HepG2 (cell line): ENCODE measurements around the gene ACOT8. TPM values are rescaled to one million over a fixed set of nuclear protein-coding genes. Genes with fewer than 3 reads are reported as not detected.

Experiments
- CEBPG ChIP-seq: IDR thresholded peaks from 2 replicates; pipeline ENCODE4 v1.6.1; 2016
- FOSL1 ChIP-seq: sonication (generic); formaldehyde crosslinking; IDR thresholded peaks from 2 replicates; pipeline ENCODE4 v1.9.0; 2021; ENCODE audit warnings: missing genetic modification reagents, borderline replicate concordance
- HOXD1 ChIP-seq: sonication (generic); formaldehyde crosslinking; IDR thresholded peaks from 2 replicates; pipeline ENCODE4 v1.5.0; 2020; ENCODE audit warnings: missing genetic modification reagents
- IRF2 ChIP-seq: IDR thresholded peaks from 2 replicates; pipeline ENCODE4 v1.6.1; 2018; ENCODE audit warnings: missing genetic modification reagents, missing compliant biosample characterization
- ISX ChIP-seq: sonication (generic); formaldehyde crosslinking; conservative IDR thresholded peaks from 2 replicates; pipeline ENCODE4 v1.5.0; 2020; ENCODE audit warnings: missing genetic modification reagents
- MAX ChIP-seq: IDR thresholded peaks from 2 replicates; pipeline ENCODE4 v1.6.1; 2012; ENCODE audit warnings: inconsistent platforms
- MLLT10 ChIP-seq: sonication (generic); formaldehyde crosslinking; IDR thresholded peaks from 2 replicates; pipeline ENCODE4 v1.4.0; 2020; ENCODE audit warnings: missing genetic modification reagents
- MYC ChIP-seq: sonication (generic); formaldehyde crosslinking; IDR thresholded peaks from 2 replicates; pipeline ENCODE4 v1.9.0; 2021; ENCODE audit warnings: missing genetic modification reagents, borderline replicate concordance
- NR2F6 ChIP-seq, 2 experiments: IDR thresholded peaks; 2 replicates each; pipeline ENCODE4 v1.6.1; 2016; ENCODE audit warnings: antibody characterized with exemption in 1 of 2, mild to moderate bottlenecking in 1 of 2
- PHF20 ChIP-seq: sonication (generic); formaldehyde crosslinking; IDR thresholded peaks from 2 replicates; pipeline ENCODE4 v1.5.0; 2020; ENCODE audit warnings: mild to moderate bottlenecking, missing genetic modification reagents
- RARA ChIP-seq: IDR thresholded peaks from 2 replicates; pipeline ENCODE4 v1.6.1; 2016; ENCODE audit warnings: missing genetic modification reagents, missing compliant biosample characterization
- RBAK ChIP-seq: sonication (generic); formaldehyde crosslinking; IDR thresholded peaks from 2 replicates; pipeline ENCODE4 v1.5.1; 2020; ENCODE audit warnings: mild to moderate bottlenecking, missing genetic modification reagents
- ZBTB25 ChIP-seq: IDR thresholded peaks from 2 replicates; pipeline ENCODE4 v1.6.1; 2018; ENCODE audit warnings: missing genetic modification reagents
- ZNF562 ChIP-seq: sonication (generic); formaldehyde crosslinking; IDR thresholded peaks from 2 replicates; pipeline ENCODE4 v1.8.0; 2022; ENCODE audit warnings: missing genetic modification reagents, borderline replicate concordance
- ZNF597 ChIP-seq: sonication (generic); formaldehyde crosslinking; IDR thresholded peaks from 2 replicates; pipeline ENCODE4 v1.5.0; 2020; ENCODE audit warnings: missing genetic modification reagents
- ZNF615 ChIP-seq: sonication (generic); formaldehyde crosslinking; IDR thresholded peaks from 2 replicates; pipeline ENCODE4 v1.5.0; 2020; ENCODE audit warnings: mild to moderate bottlenecking, missing genetic modification reagents, borderline replicate concordance
- ZNF766 ChIP-seq: sonication (generic); formaldehyde crosslinking; IDR thresholded peaks from 2 replicates; pipeline ENCODE4 v1.5.0; 2020; ENCODE audit warnings: missing genetic modification reagents, borderline replicate concordance
- ZNF792 ChIP-seq: IDR thresholded peaks from 2 replicates; pipeline ENCODE4 v1.6.1; 2016
- polyA plus RNA-seq, 8 experiments: library from polyadenylated mRNA; depleted of rRNA in 3 of 8; stranded (reverse) in 7 of 8; unstranded in 1 of 8; fragments of >200 nt; fragmentation: Illumina TruSeq in 4 of 8; extraction: Trizol in 4 of 8; gene quantifications; 2 replicates each; pipeline versions ENCODE4 v1.2.1 to v1.2.3, GENCODE V29; 2011 to 2016; ENCODE audit warnings: low read depth in 4 of 8, missing spikeins in 1 of 8, mixed read lengths in 1 of 8; ENCODE audit not compliant: insufficient read depth in 1 of 8
- total RNA-seq, 5 experiments: library from RNA; depleted of rRNA; stranded (reverse); fragments of >200 nt; fragmentation: Illumina TruSeq; extraction: Trizol; gene quantifications; 2 replicates each; pipeline ENCODE4 v1.2.3, GENCODE V29; 2016; ENCODE audit warnings: low read depth in 1 of 5
- TF ChIP-seq, protein P1 (sequence below): sonication (generic); formaldehyde crosslinking; IDR thresholded peaks from 2 replicates; pipeline ENCODE4 v1.8.0; 2022; ENCODE audit warnings: mild to moderate bottlenecking, missing genetic modification reagents
- TF ChIP-seq, protein P2 (sequence below): sonication (generic); formaldehyde crosslinking; IDR thresholded peaks from 2 replicates; pipeline ENCODE4 v1.4.0; 2020; ENCODE audit warnings: mild to moderate bottlenecking, missing genetic modification reagents

The ACOT8 gene
- total and polyA plus RNA-seq, 2 of the 13 experiments (the other 11 are each of a cell fraction or from before 2014, with no cell fraction given): 31.4 to 45.5 TPM

GRCh38 chr20:45861221-45862075 is 4.3 kb upstream of the ACOT8 start (continued):
- TF ChIP-seq, protein P1, sequence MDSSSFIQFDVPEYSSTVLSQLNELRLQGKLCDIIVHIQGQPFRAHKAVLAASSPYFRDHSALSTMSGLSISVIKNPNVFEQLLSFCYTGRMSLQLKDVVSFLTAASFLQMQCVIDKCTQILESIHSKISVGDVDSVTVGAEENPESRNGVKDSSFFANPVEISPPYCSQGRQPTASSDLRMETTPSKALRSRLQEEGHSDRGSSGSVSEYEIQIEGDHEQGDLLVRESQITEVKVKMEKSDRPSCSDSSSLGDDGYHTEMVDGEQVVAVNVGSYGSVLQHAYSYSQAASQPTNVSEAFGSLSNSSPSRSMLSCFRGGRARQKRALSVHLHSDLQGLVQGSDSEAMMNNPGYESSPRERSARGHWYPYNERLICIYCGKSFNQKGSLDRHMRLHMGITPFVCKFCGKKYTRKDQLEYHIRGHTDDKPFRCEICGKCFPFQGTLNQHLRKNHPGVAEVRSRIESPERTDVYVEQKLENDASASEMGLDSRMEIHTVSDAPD: no peak; the same call in 1 of the 2 replicates
- TF ChIP-seq PHF20 (CRISPR knock-in tag): no peak
- 0 out of 2 replicates have a peak, but pooled peaks have one; percentile 22 for TF ChIP-seq ZNF615 (CRISPR knock-in tag)
- no peak; the same call in 1 of the 2 replicates for TF ChIP-seq NR2F6 (IDR thresholded peaks at IDR 0.05)
- no peak; the same call in 1 of the 2 replicates for TF ChIP-seq NR2F6 (CRISPR knock-in tag; IDR thresholded peaks at IDR 0.05)
- no peak for TF ChIP-seq RARA (CRISPR knock-in tag)
- TF ChIP-seq MLLT10: no peak
- TF ChIP-seq ZBTB25: no peak
- no peak for TF ChIP-seq CEBPG
- no peak for TF ChIP-seq ISX (CRISPR knock-in tag)
- TF ChIP-seq ZNF597 (CRISPR knock-in tag): no peak
- no peak for TF ChIP-seq ZNF792 (CRISPR knock-in tag)
- no peak; the same call in 1 of the 2 replicates for TF ChIP-seq ZNF766 (CRISPR knock-in tag)
- TF ChIP-seq ZNF562: no peak
- no peak for TF ChIP-seq FOSL1
- TF ChIP-seq MAX: no peak
- TF ChIP-seq MYC (CRISPR knock-in tag): no peak
- no peak for TF ChIP-seq RBAK (CRISPR knock-in tag)
- TF ChIP-seq, protein P2, sequence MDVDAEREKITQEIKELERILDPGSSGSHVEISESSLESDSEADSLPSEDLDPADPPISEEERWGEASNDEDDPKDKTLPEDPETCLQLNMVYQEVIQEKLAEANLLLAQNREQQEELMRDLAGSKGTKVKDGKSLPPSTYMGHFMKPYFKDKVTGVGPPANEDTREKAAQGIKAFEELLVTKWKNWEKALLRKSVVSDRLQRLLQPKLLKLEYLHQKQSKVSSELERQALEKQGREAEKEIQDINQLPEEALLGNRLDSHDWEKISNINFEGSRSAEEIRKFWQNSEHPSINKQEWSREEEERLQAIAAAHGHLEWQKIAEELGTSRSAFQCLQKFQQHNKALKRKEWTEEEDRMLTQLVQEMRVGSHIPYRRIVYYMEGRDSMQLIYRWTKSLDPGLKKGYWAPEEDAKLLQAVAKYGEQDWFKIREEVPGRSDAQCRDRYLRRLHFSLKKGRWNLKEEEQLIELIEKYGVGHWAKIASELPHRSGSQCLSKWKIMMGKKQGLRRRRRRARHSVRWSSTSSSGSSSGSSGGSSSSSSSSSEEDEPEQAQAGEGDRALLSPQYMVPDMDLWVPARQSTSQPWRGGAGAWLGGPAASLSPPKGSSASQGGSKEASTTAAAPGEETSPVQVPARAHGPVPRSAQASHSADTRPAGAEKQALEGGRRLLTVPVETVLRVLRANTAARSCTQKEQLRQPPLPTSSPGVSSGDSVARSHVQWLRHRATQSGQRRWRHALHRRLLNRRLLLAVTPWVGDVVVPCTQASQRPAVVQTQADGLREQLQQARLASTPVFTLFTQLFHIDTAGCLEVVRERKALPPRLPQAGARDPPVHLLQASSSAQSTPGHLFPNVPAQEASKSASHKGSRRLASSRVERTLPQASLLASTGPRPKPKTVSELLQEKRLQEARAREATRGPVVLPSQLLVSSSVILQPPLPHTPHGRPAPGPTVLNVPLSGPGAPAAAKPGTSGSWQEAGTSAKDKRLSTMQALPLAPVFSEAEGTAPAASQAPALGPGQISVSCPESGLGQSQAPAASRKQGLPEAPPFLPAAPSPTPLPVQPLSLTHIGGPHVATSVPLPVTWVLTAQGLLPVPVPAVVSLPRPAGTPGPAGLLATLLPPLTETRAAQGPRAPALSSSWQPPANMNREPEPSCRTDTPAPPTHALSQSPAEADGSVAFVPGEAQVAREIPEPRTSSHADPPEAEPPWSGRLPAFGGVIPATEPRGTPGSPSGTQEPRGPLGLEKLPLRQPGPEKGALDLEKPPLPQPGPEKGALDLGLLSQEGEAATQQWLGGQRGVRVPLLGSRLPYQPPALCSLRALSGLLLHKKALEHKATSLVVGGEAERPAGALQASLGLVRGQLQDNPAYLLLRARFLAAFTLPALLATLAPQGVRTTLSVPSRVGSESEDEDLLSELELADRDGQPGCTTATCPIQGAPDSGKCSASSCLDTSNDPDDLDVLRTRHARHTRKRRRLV (CRISPR knock-in tag): no peak
- no peak for TF ChIP-seq IRF2 (CRISPR knock-in tag)
- no peak for TF ChIP-seq HOXD1
